ENCODE results near the gene ISOC2.

DNA sequence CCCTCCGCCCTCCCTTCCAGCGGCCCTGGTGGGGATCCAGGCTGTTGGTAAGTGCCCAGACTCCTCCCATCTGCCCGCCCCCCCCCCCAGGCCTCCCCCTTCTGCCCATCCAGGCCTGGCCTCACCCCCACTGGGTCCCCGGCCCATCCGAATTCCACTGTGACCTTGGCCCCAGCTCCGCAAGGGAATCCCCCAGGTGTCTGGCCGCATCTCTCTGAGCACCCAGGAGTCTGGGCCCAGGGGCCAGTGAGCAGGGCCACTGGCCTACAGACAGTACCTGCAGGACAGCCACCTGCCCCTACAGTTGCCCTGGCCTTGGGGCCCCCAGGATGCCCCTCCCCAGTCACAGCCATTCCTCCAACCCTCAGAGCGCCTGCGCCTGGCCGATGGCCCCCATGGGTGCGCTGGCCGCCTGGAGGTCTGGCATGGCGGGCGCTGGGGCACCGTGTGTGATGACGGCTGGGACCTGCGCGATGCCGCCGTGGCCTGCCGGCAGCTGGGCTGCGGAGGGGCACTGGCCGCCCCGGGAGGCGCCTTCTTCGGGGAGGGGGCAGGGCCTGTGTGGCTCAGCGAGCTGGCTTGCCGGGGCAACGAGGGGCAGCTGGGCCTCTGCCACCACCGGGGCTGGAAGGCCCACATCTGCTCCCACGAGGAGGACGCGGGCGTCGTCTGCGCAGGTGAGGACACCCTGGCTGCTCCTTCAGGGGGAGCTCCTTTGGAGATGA lies 27.7 kb upstream of the ISOC2 start:
- no peak for TF ChIP-seq POLR2AphosphoS5 (IDR thresholded peaks at IDR 0.05; ENCODE audit: low read depth)
- TF ChIP-seq SPI1 (IDR thresholded peaks at IDR 0.05; ENCODE audit: borderline replicate concordance, low read depth), result no peak
